HepG2 (cell line): ENCODE measurements around the gene ZFHX3. TPM values are rescaled to one million over a fixed set of nuclear protein-coding genes. Genes with fewer than 3 reads are reported as not detected.

ENCODE experiments used
- HMGA1 ChIP-seq: sonication (generic); formaldehyde crosslinking; conservative IDR thresholded peaks from 2 replicates; pipeline ENCODE4 v1.4.0; 2020; ENCODE audit warnings: missing genetic modification reagents
- HNF4A ChIP-seq: sonication (generic); formaldehyde crosslinking; IDR thresholded peaks from 2 replicates; pipeline ENCODE4 v1.4.0; 2020; ENCODE audit warnings: missing genetic modification reagents
- HOXD1 ChIP-seq: sonication (generic); formaldehyde crosslinking; IDR thresholded peaks from 2 replicates; pipeline ENCODE4 v1.5.0; 2020; ENCODE audit warnings: missing genetic modification reagents
- KAT2B ChIP-seq: fragments of 150-350 bp; IDR thresholded peaks from 2 replicates; pipeline ENCODE4 v1.6.1; 2014; ENCODE audit warnings: low read depth, low read length, borderline replicate concordance
- KDM2A ChIP-seq: sonication (generic); formaldehyde crosslinking; IDR thresholded peaks from 2 replicates; pipeline ENCODE4 v1.4.0; 2020; ENCODE audit warnings: low read depth, missing genetic modification reagents, borderline replicate concordance
- MAFG ChIP-seq: sonication (generic); formaldehyde crosslinking; IDR thresholded peaks from 2 replicates; pipeline ENCODE4 v1.5.1; 2020; ENCODE audit warnings: mild to moderate bottlenecking, missing genetic modification reagents
- RELA ChIP-seq: sonication (generic); formaldehyde crosslinking; IDR thresholded peaks from 2 replicates; pipeline ENCODE4 v1.4.0; 2020; ENCODE audit warnings: missing genetic modification reagents
- SAFB2 ChIP-seq: sonication (generic); formaldehyde crosslinking; IDR thresholded peaks from 2 replicates; pipeline ENCODE4 v1.5.1; 2020; ENCODE audit warnings: missing genetic modification reagents, low read depth, mild to moderate bottlenecking, borderline replicate concordance
- STAT5B ChIP-seq: sonication (generic); formaldehyde crosslinking; IDR thresholded peaks from 2 replicates; pipeline ENCODE4 v1.4.0; 2020; ENCODE audit warnings: missing genetic modification reagents
- TBX2 ChIP-seq: sonication (generic); formaldehyde crosslinking; IDR thresholded peaks from 2 replicates; pipeline ENCODE4 v1.5.0; 2020; ENCODE audit warnings: missing genetic modification reagents, mild to moderate bottlenecking, borderline replicate concordance
- ZNF569 ChIP-seq: sonication (generic); formaldehyde crosslinking; IDR thresholded peaks from 2 replicates; pipeline ENCODE4 v1.5.0; 2020; ENCODE audit warnings: mild to moderate bottlenecking, missing genetic modification reagents, moderate library complexity, borderline replicate concordance
- ZNF749 ChIP-seq: sonication (generic); formaldehyde crosslinking; IDR thresholded peaks from 2 replicates; pipeline ENCODE4 v1.8.0; 2022; ENCODE audit warnings: mild to moderate bottlenecking, missing genetic modification reagents, moderate library complexity, borderline replicate concordance
- ZNF772 ChIP-seq: sonication (generic); formaldehyde crosslinking; IDR thresholded peaks from 2 replicates; pipeline ENCODE4 v1.5.0; 2020; ENCODE audit warnings: mild to moderate bottlenecking, missing genetic modification reagents
- polyA plus RNA-seq, 8 experiments: library from polyadenylated mRNA; depleted of rRNA in 3 of 8; stranded (reverse) in 7 of 8; unstranded in 1 of 8; fragments of >200 nt; fragmentation: Illumina TruSeq in 4 of 8; extraction: Trizol in 4 of 8; gene quantifications; 2 replicates each; pipeline versions ENCODE4 v1.2.1 to v1.2.3, GENCODE V29; 2011 to 2016; ENCODE audit warnings: low read depth in 4 of 8, missing spikeins in 1 of 8, mixed read lengths in 1 of 8; ENCODE audit not compliant: insufficient read depth in 1 of 8
- total RNA-seq, 5 experiments: library from RNA; depleted of rRNA; stranded (reverse); fragments of >200 nt; fragmentation: Illumina TruSeq; extraction: Trizol; gene quantifications; 2 replicates each; pipeline ENCODE4 v1.2.3, GENCODE V29; 2016; ENCODE audit warnings: low read depth in 1 of 5
- TF ChIP-seq, protein P1 (sequence below): sonication (generic); formaldehyde crosslinking; IDR thresholded peaks from 2 replicates; pipeline ENCODE4 v1.8.1; 2023; ENCODE audit warnings: mild to moderate bottlenecking, moderate library complexity, missing genetic modification reagents
- TF ChIP-seq, protein P2 (sequence below): sonication (generic); formaldehyde crosslinking; IDR thresholded peaks from 2 replicates; pipeline ENCODE4 v1.4.0; 2020; ENCODE audit warnings: low read depth, mild to moderate bottlenecking, missing genetic modification reagents
- TF ChIP-seq, protein P3 (sequence below): sonication (generic); formaldehyde crosslinking; IDR thresholded peaks from 2 replicates; pipeline ENCODE4 v1.8.1; 2022; ENCODE audit warnings: mild to moderate bottlenecking, missing genetic modification reagents
- TF ChIP-seq, protein P4 (sequence below): sonication (generic); formaldehyde crosslinking; IDR thresholded peaks from 2 replicates; pipeline ENCODE4 v1.5.0; 2020; ENCODE audit warnings: missing genetic modification reagents, mild to moderate bottlenecking, borderline replicate concordance
- TF ChIP-seq, protein P5 (sequence below), 2 experiments: sonication (generic) in 1 of 2; formaldehyde crosslinking in 1 of 2; IDR thresholded peaks; 2 replicates each; pipeline versions ENCODE4 v1.5.1 to v1.6.1; 2011 to 2020; ENCODE audit warnings: borderline replicate concordance in 1 of 2, low read depth in 1 of 2, low read length in 1 of 2, mild to moderate bottlenecking in 1 of 2, missing genetic modification reagents in 1 of 2, moderate library complexity in 1 of 2

ZFHX3 gene
- total and polyA plus RNA-seq, 2 of the 13 experiments (the other 11 are each of a cell fraction or from before 2014, with no cell fraction given) = 5.0 to 6.0 TPM

DNA sequence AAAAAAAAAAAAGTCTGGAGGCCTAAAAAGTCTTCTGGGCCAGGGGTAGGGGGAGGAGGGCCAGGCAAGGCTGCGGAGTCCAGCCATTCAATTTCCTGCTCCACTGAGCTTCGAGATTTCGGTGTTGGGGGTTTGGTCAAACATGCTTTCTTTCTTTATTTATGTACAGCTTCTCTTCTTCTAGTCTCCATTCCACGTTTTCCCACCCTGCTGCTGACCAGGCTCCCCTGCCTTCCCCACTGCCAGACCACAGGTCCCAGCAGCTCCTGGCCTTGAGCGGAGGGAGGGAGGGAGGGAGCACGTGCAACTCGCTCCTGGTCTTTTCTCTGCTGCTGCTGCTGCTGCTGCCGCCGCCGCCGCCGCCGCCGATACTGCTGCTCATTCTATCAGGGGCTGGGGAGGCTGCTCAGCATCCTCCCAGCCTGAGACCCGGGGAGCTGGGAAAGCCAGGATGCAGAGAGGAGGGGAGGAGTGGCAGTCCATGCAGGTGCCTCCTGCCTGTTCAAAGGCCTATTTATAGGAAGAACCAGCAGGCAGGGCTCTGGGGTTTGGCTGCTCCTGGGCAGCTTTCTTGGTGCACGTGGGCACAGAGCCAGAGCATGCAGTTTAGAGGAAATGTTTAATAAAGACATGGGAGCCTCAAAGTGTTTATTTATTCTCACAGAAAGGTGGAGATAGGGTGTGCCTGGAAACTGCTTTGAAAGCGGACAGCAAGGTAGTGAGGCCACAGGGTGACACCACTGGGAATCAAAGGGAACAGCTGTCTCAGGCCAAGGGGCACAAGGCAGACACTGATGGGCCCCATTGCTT, 23.4 kb upstream of the ZFHX3 start (continued):
- TF ChIP-seq, protein P1, sequence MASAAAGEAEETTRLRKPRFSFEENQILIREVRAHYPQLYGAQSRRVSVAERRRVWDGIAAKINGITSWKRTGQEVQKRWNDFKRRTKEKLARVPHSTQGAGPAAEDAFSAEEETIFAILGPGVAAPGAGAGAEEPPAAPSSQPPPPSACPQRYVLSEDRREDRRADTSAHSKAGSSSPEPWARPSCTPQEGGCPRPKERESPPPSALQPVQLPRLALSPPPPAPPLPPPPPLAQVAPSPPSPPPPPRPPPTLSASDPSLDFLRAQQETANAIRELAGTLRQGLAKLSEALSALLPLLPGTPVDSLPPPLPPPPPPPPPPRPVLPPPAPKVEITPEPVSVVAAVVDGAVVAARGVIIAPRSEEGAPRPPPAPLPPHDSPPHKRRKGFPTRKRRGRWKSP (CRISPR knock-in tag) = 0 out of 2 replicates have a peak, but pooled peaks have one; percentile 31
- no peak for TF ChIP-seq HMGA1 (CRISPR knock-in tag)
- TF ChIP-seq SAFB2 (CRISPR knock-in tag) = no peak
- TF ChIP-seq, protein P2, sequence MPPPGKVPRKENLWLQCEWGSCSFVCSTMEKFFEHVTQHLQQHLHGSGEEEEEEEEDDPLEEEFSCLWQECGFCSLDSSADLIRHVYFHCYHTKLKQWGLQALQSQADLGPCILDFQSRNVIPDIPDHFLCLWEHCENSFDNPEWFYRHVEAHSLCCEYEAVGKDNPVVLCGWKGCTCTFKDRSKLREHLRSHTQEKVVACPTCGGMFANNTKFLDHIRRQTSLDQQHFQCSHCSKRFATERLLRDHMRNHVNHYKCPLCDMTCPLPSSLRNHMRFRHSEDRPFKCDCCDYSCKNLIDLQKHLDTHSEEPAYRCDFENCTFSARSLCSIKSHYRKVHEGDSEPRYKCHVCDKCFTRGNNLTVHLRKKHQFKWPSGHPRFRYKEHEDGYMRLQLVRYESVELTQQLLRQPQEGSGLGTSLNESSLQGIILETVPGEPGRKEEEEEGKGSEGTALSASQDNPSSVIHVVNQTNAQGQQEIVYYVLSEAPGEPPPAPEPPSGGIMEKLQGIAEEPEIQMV (CRISPR knock-in tag) = 0 out of 2 replicates have a peak, but pooled peaks have one; percentile 42
- no peak; the same call in 1 of the 2 replicates for TF ChIP-seq STAT5B
- TF ChIP-seq, protein P3, sequence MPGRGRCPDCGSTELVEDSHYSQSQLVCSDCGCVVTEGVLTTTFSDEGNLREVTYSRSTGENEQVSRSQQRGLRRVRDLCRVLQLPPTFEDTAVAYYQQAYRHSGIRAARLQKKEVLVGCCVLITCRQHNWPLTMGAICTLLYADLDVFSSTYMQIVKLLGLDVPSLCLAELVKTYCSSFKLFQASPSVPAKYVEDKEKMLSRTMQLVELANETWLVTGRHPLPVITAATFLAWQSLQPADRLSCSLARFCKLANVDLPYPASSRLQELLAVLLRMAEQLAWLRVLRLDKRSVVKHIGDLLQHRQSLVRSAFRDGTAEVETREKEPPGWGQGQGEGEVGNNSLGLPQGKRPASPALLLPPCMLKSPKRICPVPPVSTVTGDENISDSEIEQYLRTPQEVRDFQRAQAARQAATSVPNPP = no peak
- TF ChIP-seq ZNF749 = 0 out of 2 replicates have a peak, but pooled peaks have one; percentile 11
- peak; percentile 66; the same call in 1 of the 2 replicates for TF ChIP-seq RELA (CRISPR knock-in tag)
- TF ChIP-seq TBX2 (CRISPR knock-in tag) = no peak
- TF ChIP-seq MAFG = no peak
- TF ChIP-seq, protein P4, sequence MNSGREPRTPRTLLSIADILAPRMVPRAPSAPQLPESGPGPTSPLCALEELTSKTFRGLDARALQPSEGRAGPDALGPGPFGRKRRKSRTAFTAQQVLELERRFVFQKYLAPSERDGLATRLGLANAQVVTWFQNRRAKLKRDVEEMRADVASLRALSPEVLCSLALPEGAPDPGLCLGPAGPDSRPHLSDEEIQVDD (CRISPR knock-in tag) = no peak
- peak; percentile 29; the same call in 1 of the 2 replicates for TF ChIP-seq HNF4A (CRISPR knock-in tag)
- TF ChIP-seq, protein P5, sequence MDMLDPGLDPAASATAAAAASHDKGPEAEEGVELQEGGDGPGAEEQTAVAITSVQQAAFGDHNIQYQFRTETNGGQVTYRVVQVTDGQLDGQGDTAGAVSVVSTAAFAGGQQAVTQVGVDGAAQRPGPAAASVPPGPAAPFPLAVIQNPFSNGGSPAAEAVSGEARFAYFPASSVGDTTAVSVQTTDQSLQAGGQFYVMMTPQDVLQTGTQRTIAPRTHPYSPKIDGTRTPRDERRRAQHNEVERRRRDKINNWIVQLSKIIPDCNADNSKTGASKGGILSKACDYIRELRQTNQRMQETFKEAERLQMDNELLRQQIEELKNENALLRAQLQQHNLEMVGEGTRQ (IDR thresholded peaks at IDR 0.05; ENCODE audit: low read depth, low read length) = no peak
- TF ChIP-seq, protein P5 (CRISPR knock-in tag; IDR thresholded peaks at IDR 0.05; ENCODE audit: borderline replicate concordance) = no peak
- TF ChIP-seq KDM2A = peak; percentile 68; the same call in 1 of the 2 replicates
- no peak for TF ChIP-seq KAT2B
- TF ChIP-seq ZNF772 (CRISPR knock-in tag) = no peak
- TF ChIP-seq HOXD1 (CRISPR knock-in tag) = 0 out of 2 replicates have a peak, but pooled peaks have one; percentile 70
- no peak for TF ChIP-seq ZNF569 (CRISPR knock-in tag)
